Uterus (tissue), 2 donors: ENCODE measurements around the gene IPO4.

Experiments
- CTCF ChIP-seq, 4 experiments: fragments of 200-600 bp in 2 of 4; fragments of 450-650 bp in 2 of 4; sonication (generic) in 2 of 4; IDR thresholded peaks; one replicate each; pipeline ENCODE4 v1.5.1; 2016 to 2019; ENCODE audit warnings: antibody characterized with exemption in 4 of 4, mild to moderate bottlenecking in 2 of 4, moderate library complexity in 1 of 4
- POLR2A ChIP-seq, 2 donors: fragments of 450-650 bp; IDR thresholded peaks; one replicate each; pipeline ENCODE4 v1.6.1; 2016; ENCODE audit warnings: antibody characterized with exemption in 2 of 2, mild to moderate bottlenecking in 1 of 2, moderate library complexity in 1 of 2

DNA sequence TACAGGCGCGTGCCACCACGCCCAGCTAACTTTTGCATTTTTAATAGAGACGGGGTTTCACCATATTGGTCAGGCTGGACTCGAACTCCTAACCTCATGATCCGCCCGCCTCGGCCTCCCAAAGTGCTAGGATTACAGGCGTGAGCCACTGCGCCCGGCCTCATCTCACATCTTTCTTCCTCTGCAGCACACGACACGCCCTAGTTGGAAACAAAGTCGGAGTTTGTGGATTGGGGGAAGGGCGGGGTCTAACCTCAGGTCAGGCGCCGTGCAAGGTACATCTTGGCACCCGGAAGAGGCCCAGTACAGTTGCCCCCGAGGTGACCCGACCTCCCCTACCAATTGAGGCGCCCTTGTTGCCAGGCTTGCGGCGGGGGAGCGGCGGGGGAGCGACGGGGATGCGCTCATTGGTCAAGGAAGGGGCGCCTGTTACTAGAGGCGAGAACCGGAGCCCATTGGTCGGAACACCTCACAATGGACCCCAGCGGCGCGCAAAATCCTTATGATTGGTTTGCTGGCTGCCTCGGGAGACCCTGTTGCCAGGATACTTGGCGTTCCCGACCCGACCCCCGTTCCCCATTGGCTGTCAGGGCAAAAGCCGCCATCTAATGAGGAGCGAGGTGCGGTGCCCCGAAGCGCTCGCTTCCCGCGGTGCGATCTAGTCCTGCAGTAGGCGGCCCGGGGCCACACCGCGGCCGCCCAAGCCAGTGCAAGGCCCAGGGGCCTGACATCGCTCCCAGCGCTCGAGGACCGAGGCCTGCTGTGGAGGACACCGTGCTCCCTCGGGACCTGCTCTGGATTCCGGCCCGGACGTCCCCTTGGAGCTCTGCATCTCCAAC, 17.0 kb downstream of the IPO4 start, which contains the start of gene REC8:
- no peak for TF ChIP-seq CTCF (IDR thresholded peaks at IDR 0.05)
- no peak for TF ChIP-seq POLR2A (IDR thresholded peaks at IDR 0.05)
